Lower lobe of right lung (tissue), 2 donors: ENCODE measurements around the gene SLC26A6. TPM values are rescaled to one million over a fixed set of nuclear protein-coding genes. Genes with fewer than 3 reads are reported as not detected.

ENCODE experiments used
- ATAC-seq, 2 donors: fragments of 200-7000 bp; cut with Tn5 transposase; one replicate each; pipeline ENCODE4 v1.9.1; 2020 to 2022; ENCODE audit warnings: mild to moderate bottlenecking in 2 of 2, moderate library complexity in 2 of 2
- DNase-seq: peaks from one replicate; pipeline ENCODE4 v3.0.0-alpha.2; 2020
- H3K27ac ChIP-seq: fragments of 200-600 bp; one replicate; pipeline ENCODE4 v1.8.0; 2022
- H3K27me3 ChIP-seq: fragments of 200-600 bp; one replicate; pipeline ENCODE4 v1.8.0; 2022; ENCODE audit warnings: low read depth
- H3K36me3 ChIP-seq: fragments of 200-600 bp; one replicate; pipeline ENCODE4 v1.8.0; 2022; ENCODE audit warnings: mild to moderate bottlenecking
- H3K4me1 ChIP-seq: fragments of 200-600 bp; one replicate; pipeline ENCODE4 v1.8.0; 2022
- H3K4me3 ChIP-seq: fragments of 200-600 bp; one replicate; pipeline ENCODE4 v1.8.0; 2022; ENCODE audit warnings: mild to moderate bottlenecking
- H3K9me3 ChIP-seq: fragments of 200-600 bp; one replicate; pipeline ENCODE4 v1.8.0; 2022
- CTCF ChIP-seq: fragments of 200-600 bp; IDR thresholded peaks from one replicate; pipeline ENCODE4 v1.8.0; 2022; ENCODE audit warnings: antibody characterized with exemption, mild to moderate bottlenecking
- intact Hi-C: fragments of 100-400 bp; cut with DNase I; formaldehyde crosslinking; loops from one replicate; pipeline ENCODE4 v1.11.0; 2022
- total RNA-seq: library from RNA; stranded (reverse); fragmentation: NEBNext Ultra II Directional; extraction: Animal tissue kit (Norgen Biotek cat#: 25700); gene quantifications from one replicate; pipeline ENCODE4 v1.2.1, GENCODE V29; 2021
- donor health status: DM: no; HTN: yes; CAD: no; lungs with severe emphysema.

The SLC26A6 gene
- total RNA-seq, 1 donor from 2014 or later = 20.8 TPM

- Histone ChIP-seq H3K4me3 (no peak overlapping the region), H3K9me3 (no peaks in the 10 kb centered on the region), H3K36me3 (peaks cover 46% of the 10 kb centered on the region), H3K27ac (no peak overlapping the region), H3K4me1 (peaks cover 1% of the 10 kb centered on the region), H3K27me3 (no peaks in the 10 kb centered on the region)
- ATAC-seq (no peak), DNase-seq (no peak)
- intact Hi-C loops = no loop called here
- TF ChIP-seq CTCF = no peak
Observed at GRCh38 chr3:48678056-48678455, 42.8 kb upstream of the SLC26A6 start.

GRCh38 chr3:48674505-48674904 is 39.2 kb upstream of the SLC26A6 start:
- peaks cover 17% of the 10 kb centered on the region for H3K36me3 ChIP-seq
- no peaks in the 10 kb centered on the region for H3K9me3 ChIP-seq
- H3K27me3 ChIP-seq = no peaks in the 10 kb centered on the region
- no peaks in the 10 kb centered on the region for H3K4me1 ChIP-seq
- ATAC-seq (peak in 1 of 2 donors; percentile 11), DNase-seq (no peak)
- no peak overlapping the region for H3K4me3 ChIP-seq
- no peak for TF ChIP-seq CTCF
- intact Hi-C loops = no loop called here
- no peak overlapping the region for H3K27ac ChIP-seq

GRCh38 chr3:48672522-48672921 is 37.3 kb upstream of the SLC26A6 start:
- no peaks in the 10 kb centered on the region for H3K9me3 ChIP-seq
- H3K4me3 ChIP-seq = no peak overlapping the region
- ATAC-seq = no peak
- intact Hi-C loops = no loop called here
- H3K27ac ChIP-seq = no peak overlapping the region
- H3K36me3 ChIP-seq = peaks cover 5% of the 10 kb centered on the region
- no peaks in the 10 kb centered on the region for H3K4me1 ChIP-seq
- DNase-seq = no peak
- no peaks in the 10 kb centered on the region for H3K27me3 ChIP-seq
- no peak for TF ChIP-seq CTCF

GRCh38 chr3:48664929-48665328 is 29.7 kb upstream of the SLC26A6 start:
- TF ChIP-seq CTCF = no peak
- H3K36me3 ChIP-seq = no peaks in the 10 kb centered on the region
- peaks cover 38% of the 10 kb centered on the region for H3K27me3 ChIP-seq
- intact Hi-C loops = no loop called here
- no peak overlapping the region for H3K27ac ChIP-seq
- peaks cover 21% of the 10 kb centered on the region for H3K4me1 ChIP-seq
- no peak for DNase-seq
- H3K4me3 ChIP-seq = no peak overlapping the region
- no peak for ATAC-seq
- no peaks in the 10 kb centered on the region for H3K9me3 ChIP-seq

- Histone ChIP-seq H3K9me3 (no peaks in the 10 kb centered on the region), H3K4me1 (peaks cover 21% of the 10 kb centered on the region), H3K27me3 (peaks cover 38% of the 10 kb centered on the region), H3K4me3 (peak overlapping the region; percentile 66), H3K27ac (peak overlapping the region; percentile 77), H3K36me3 (no peaks in the 10 kb centered on the region)
- intact Hi-C loops = no loop called here
- TF ChIP-seq CTCF = peak; percentile 28
- DNase-seq = no peak
- no peak for ATAC-seq
Observed at GRCh38 chr3:48664313-48664644, 29.0 kb upstream of the SLC26A6 start.
